B cell (primary cell): ENCODE data around the gene REC8. TPM values are rescaled to one million over a fixed set of nuclear protein-coding genes. Genes with fewer than 3 reads are reported as not detected.
A peak's percentile ranks its signal among the peaks of the same experiment; 100 is the strongest.

Source experiments
- ATAC-seq: fragments of 200-7000 bp; cut with Tn5 transposase; one replicate; pipeline ENCODE4 v1.10.0; 2021; ENCODE audit warnings: low read depth, mild to moderate bottlenecking, moderate number of reproducible peaks, moderate library complexity
- CTCF ChIA-PET: fragments of 350-600 bp; sonication (Branson Sonifier 250); formaldehyde crosslinking; loops from one replicate; lab custom pipeline; 2021; ENCODE audit warnings: antibody characterized with exemption, inconsistent platforms; lab: Charles Lee
- POLR2A ChIA-PET: fragments of 350-600 bp; sonication (Branson Sonifier 250); formaldehyde crosslinking; loops from one replicate; lab custom pipeline; 2021; ENCODE audit warnings: antibody characterized with exemption; lab: Charles Lee
- DNase-seq: peaks from one replicate; pipeline ENCODE4 v3.0.0; 2013
- H2AFZ ChIP-seq: 2 replicates; pipeline ENCODE4 v1.6.1; 2012; ENCODE audit warnings: mild to moderate bottlenecking, low read depth, low read length; ENCODE audit not compliant: insufficient read depth, poor library complexity, severe bottlenecking
- H3K27ac ChIP-seq, 2 donors: 1 replicate in 1 of 2; 2 replicates in 1 of 2; pipeline ENCODE4 v1.5.1; 2012 to 2013; ENCODE audit warnings: low read length in 2 of 2, mild to moderate bottlenecking in 2 of 2, moderate library complexity in 1 of 2
- H3K27me3 ChIP-seq, 4 experiments: fragments of 200-600 bp in 1 of 4; sonication (generic) in 1 of 4; replicated peaks in 1 of 4; 1 replicate in 2 of 4; 2 replicates in 2 of 4; pipeline versions ENCODE4 v1.6.1 to v1.7.0; 2013 to 2016; ENCODE audit warnings: low read length in 3 of 4, mild to moderate bottlenecking in 2 of 4, mixed read lengths in 1 of 4, moderate library complexity in 1 of 4; ENCODE audit not compliant: insufficient read depth in 4 of 4, control insufficient read depth in 3 of 4; ENCODE audit errors: control extremely low read depth in 1 of 4
- H3K36me3 ChIP-seq, 2 experiments: replicated peaks in 1 of 2; 1 replicate in 1 of 2; 2 replicates in 1 of 2; pipeline versions ENCODE4 v1.6.1 to v1.7.1; 2013; ENCODE audit warnings: low read length in 1 of 2; ENCODE audit not compliant: insufficient read depth in 2 of 2, control insufficient read depth in 1 of 2; ENCODE audit errors: control extremely low read depth in 1 of 2, extremely low read depth in 1 of 2
- H3K4me1 ChIP-seq, 2 donors: fragments of 200-600 bp in 1 of 2; sonication (generic) in 1 of 2; 1 replicate in 1 of 2; 2 replicates in 1 of 2; pipeline versions ENCODE4 v1.5.1 to v1.6.1; 2013 to 2017; ENCODE audit warnings: low read length in 2 of 2; ENCODE audit not compliant: control insufficient read depth in 2 of 2, insufficient read depth in 2 of 2
- H3K4me2 ChIP-seq: replicated peaks from 2 replicates; pipeline ENCODE3; 2012; ENCODE audit warnings: mild to moderate bottlenecking, low read depth, low read length; ENCODE audit not compliant: poor library complexity, severe bottlenecking
- H3K4me3 ChIP-seq, 5 experiments: fragments of 200-600 bp in 1 of 5; sonication (generic) in 1 of 5; 1 replicate in 3 of 5; 2 replicates in 2 of 5; pipeline versions ENCODE4 v1.5.1 to v1.7.0; 2011 to 2016; ENCODE audit warnings: low read length in 4 of 5, mild to moderate bottlenecking in 4 of 5, low read depth in 2 of 5, control low read depth in 1 of 5, moderate library complexity in 1 of 5; ENCODE audit not compliant: insufficient read depth in 1 of 5; ENCODE audit errors: control extremely low read depth in 1 of 5, extremely low read depth in 1 of 5
- H3K79me2 ChIP-seq: fragments of 200-600 bp; sonication (generic); one replicate; pipeline ENCODE4 v1.6.0; 2016; ENCODE audit warnings: low read length; ENCODE audit not compliant: control insufficient read depth, insufficient read depth
- H3K9ac ChIP-seq: fragments of 200-600 bp; sonication (generic); 2 replicates; pipeline ENCODE4 v1.6.1; 2017; ENCODE audit warnings: mild to moderate bottlenecking, low read length, moderate library complexity
- H3K9me3 ChIP-seq, 3 donors: one replicate each; pipeline versions ENCODE4 v1.6.1 to v1.7.1; 2013; ENCODE audit warnings: low read length in 2 of 3; ENCODE audit not compliant: control insufficient read depth in 2 of 3, insufficient read depth in 1 of 3; ENCODE audit errors: control extremely low read depth in 1 of 3
- H4K20me1 ChIP-seq: 2 replicates; pipeline ENCODE4 v1.6.0; 2012; ENCODE audit warnings: mild to moderate bottlenecking, low read length; ENCODE audit not compliant: insufficient read depth, control insufficient read depth, poor library complexity, severe bottlenecking
- H3K27ac Mint-ChIP-seq: one replicate; pipeline ENCODE4 v1.8.0; 2021; ENCODE audit warnings: mixed read lengths
- H3K27me3 Mint-ChIP-seq: one replicate; pipeline ENCODE4 v1.8.0; 2021; ENCODE audit warnings: mixed read lengths
- H3K4me1 Mint-ChIP-seq: one replicate; pipeline ENCODE4 v1.8.0; 2021; ENCODE audit warnings: mixed read lengths
- H3K4me3 Mint-ChIP-seq: one replicate; pipeline ENCODE4 v1.8.0; 2021; ENCODE audit warnings: mixed read lengths
- H3K9me3 Mint-ChIP-seq: one replicate; pipeline ENCODE4 v1.8.0; 2022; ENCODE audit warnings: mixed read lengths; ENCODE audit not compliant: insufficient read depth
- CTCF ChIP-seq: fragments of 200-600 bp; IDR thresholded peaks from one replicate; pipeline ENCODE4 v1.8.0; 2022; ENCODE audit warnings: antibody characterized with exemption, mild to moderate bottlenecking
- EZH2 ChIP-seq: IDR thresholded peaks from 2 replicates; pipeline ENCODE4 v1.6.1; 2012; ENCODE audit warnings: borderline replicate concordance, low read depth, mild to moderate bottlenecking, moderate library complexity, low read length; ENCODE audit not compliant: insufficient read depth, poor library complexity, severe bottlenecking
- WGBS: methylation state at CpG from one replicate; pipeline ENCODE4 v1.1.5; 2013; ENCODE audit warnings: missing lambda C conversion rate; ENCODE audit not compliant: insufficient coverage; 5-methylcytosine and 5-hydroxymethylcytosine counted together
- intact Hi-C: fragments of 100-400 bp; cut with micrococcal nuclease; formaldehyde crosslinking; loops from one replicate; pipeline ENCODE4 v1.10.0; 2022
- polyA plus RNA-seq: library from polyadenylated mRNA; depleted of rRNA; stranded (reverse); fragments of >200 nt; gene quantifications from 2 replicates; pipeline ENCODE4 v1.2.3, GENCODE V29; 2012
- total RNA-seq, 2 donors: library from RNA; stranded (reverse); fragments of 120-200 nt in 1 of 2; gene quantifications; 1 replicate in 1 of 2; 2 replicates in 1 of 2; pipeline versions ENCODE4 v1.2.3 to v1.2.4, GENCODE V29; 2013 to 2022

The REC8 gene
- total and polyA plus RNA-seq, 2 donors (not counting 1 experiment from before 2014, with no cell fraction given): 34.0 to 62.1 TPM

- peak overlapping the region; percentile 76 for H3K9ac ChIP-seq
- POLR2A ChIA-PET: interaction anchor here (0.7 to 3.8 kb wide), 16 partner anchors 9 to 268 kb away, joined by 3 to 35 read pairs (median 6); partner anchors contain the start of genes DCAF11, DHRS1, EMC9 and IPO4
- H3K4me2 ChIP-seq: peak overlapping the region; percentile 77
- Mint-ChIP-seq H3K27me3 (no peaks in the 10 kb centered on the region), H3K9me3 (no peaks in the 10 kb centered on the region), H3K4me3 (peak overlapping the region; percentile 100), H3K4me1 (peaks cover 42% of the 10 kb centered on the region), H3K27ac (peak overlapping the region; percentile 99)
- peaks cover 3 to 70% of the 10 kb centered on the region in 2 experiments for H3K36me3 ChIP-seq
- TF ChIP-seq EZH2: no peak
- TF ChIP-seq CTCF: no peak
- peak overlapping the region; percentile 85 to 88 for H3K27ac ChIP-seq
- WGBS: 87% methylated on average over 5 of the region's 8 CpGs
- no peak for DNase-seq
- H3K4me1 ChIP-seq: peaks cover 29 to 39% of the 10 kb centered on the region in 2 donors
- intact Hi-C loops: loop anchor here (5.0 kb wide), 1 partner anchor 70 kb away; the partner anchor contains the start of genes GMPR2 and NEDD8
- ATAC-seq: no peak
- H4K20me1 ChIP-seq: peaks cover 50% of the 10 kb centered on the region
- CTCF ChIA-PET: interaction anchor here (0.6 to 3.8 kb wide), 21 partner anchors 9 to 270 kb away, joined by 3 to 63 read pairs (median 12); partner anchors contain the start of genes CIDEB, DCAF11, EMC9 and IPO4
- no peaks in the 10 kb centered on the region for H3K9me3 ChIP-seq
- no peak overlapping the region for H2AFZ ChIP-seq
- peak overlapping the region; percentile 69 to 100 (median 91) for H3K4me3 ChIP-seq
- H3K27me3 ChIP-seq: no peaks in the 10 kb centered on the region
- H3K79me2 ChIP-seq: peaks cover 37% of the 10 kb centered on the region
Observed at GRCh38 chr14:24162093-24162492, 9.8 kb upstream of the REC8 start.

GRCh38 chr14:24164518-24164991 lies 7.3 kb upstream of the REC8 start:
- Histone ChIP-seq H3K4me2 (no peak overlapping the region), H3K27me3 (no peaks in the 10 kb centered on the region), H2AFZ (no peak overlapping the region), H3K9me3 (no peaks in the 10 kb centered on the region), H3K4me3 (no peak overlapping the region), H3K27ac (no peak overlapping the region), H3K9ac (no peak overlapping the region), H3K36me3 (peaks cover 3 to 67% of the 10 kb centered on the region in 2 experiments), H3K79me2 (peaks cover 37% of the 10 kb centered on the region), H4K20me1 (peaks cover 53% of the 10 kb centered on the region), H3K4me1 (peaks cover 29 to 39% of the 10 kb centered on the region in 2 donors)
- peak overlapping the region; percentile 67 for H3K27ac Mint-ChIP-seq
- H3K27me3 Mint-ChIP-seq: no peaks in the 10 kb centered on the region
- POLR2A ChIA-PET: interaction anchor here (0.6 kb wide), 1 partner anchor 112 kb away, joined by 3 read pairs; no protein-coding TSS in a partner anchor
- no peak for ATAC-seq
- H3K4me1 Mint-ChIP-seq: peaks cover 45% of the 10 kb centered on the region
- CTCF ChIA-PET: interaction anchor here (0.9 to 1.0 kb wide), 2 partner anchors 54 to 56 kb away, joined by 3 to 5 read pairs; no protein-coding TSS in a partner anchor
- TF ChIP-seq EZH2: no peak
- no peak for TF ChIP-seq CTCF
- 97% methylated on average over 14 of the region's 14 CpGs for WGBS
- no peak overlapping the region for H3K4me3 Mint-ChIP-seq
- no peaks in the 10 kb centered on the region for H3K9me3 Mint-ChIP-seq
- no peak for DNase-seq
- intact Hi-C loops: loop anchor here (5.0 kb wide), 1 partner anchor 68 kb away; the partner anchor contains the start of genes GMPR2 and NEDD8
